VCaP (cell line): ENCODE results near the gene SEC16A.

Experiments used
- H3K27ac ChIP-seq: fragments of 450-650 bp; 2 replicates; pipeline ENCODE4 v1.5.1; 2017
- CTCF ChIP-seq: fragments of 450-650 bp; conservative IDR thresholded peaks from 2 replicates; pipeline ENCODE4 v1.5.1; 2017; ENCODE audit warnings: mild to moderate bottlenecking, moderate library complexity

SEC16A gene

GRCh38 chr9:136442265-136442664 is 40.6 kb downstream of the SEC16A start:
- TF ChIP-seq CTCF, result no peak
- H3K27ac ChIP-seq, result no peak overlapping the region

- no peak for TF ChIP-seq CTCF
- no peak overlapping the region; the same call in 1 of the 2 replicates for H3K27ac ChIP-seq
Observed at GRCh38 chr9:136441681-136442245, 41.1 kb downstream of the SEC16A start.

- TF ChIP-seq CTCF, result no peak
- H3K27ac ChIP-seq, result peak overlapping the region; percentile 91
Observed at GRCh38 chr9:136441191-136441680, 41.6 kb downstream of the SEC16A start.

- H3K27ac ChIP-seq, result peak within 1 kb of the TSS; percentile 91
- peak; percentile 99 for TF ChIP-seq CTCF
Observed at GRCh38 chr9:136439481-136440408, 43.1 kb downstream of the SEC16A start, which contains the start of gene INPP5E. Gene INPP5E (minus strand): TSS chr9:136439845. CDS start chr9:136439419, 426 bp downstream.

- H3K27ac ChIP-seq, result peak overlapping the region; percentile 91
- no peak for TF ChIP-seq CTCF
Observed at GRCh38 chr9:136438548-136439480, 44.0 kb downstream of the SEC16A start.

GRCh38 chr9:136437839-136438547 is 44.8 kb downstream of the SEC16A start:
- TF ChIP-seq CTCF, result no peak
- peak overlapping the region; percentile 91 for H3K27ac ChIP-seq
